ENCODE measurements around the gene HCFC1R1. TPM values are rescaled to one million over a fixed set of nuclear protein-coding genes. Genes with fewer than 3 reads are reported as not detected.

HCFC1R1 gene
- total RNA-seq, 2 donors from 2014 or later: 49.8 to 59.1 TPM

DNA sequence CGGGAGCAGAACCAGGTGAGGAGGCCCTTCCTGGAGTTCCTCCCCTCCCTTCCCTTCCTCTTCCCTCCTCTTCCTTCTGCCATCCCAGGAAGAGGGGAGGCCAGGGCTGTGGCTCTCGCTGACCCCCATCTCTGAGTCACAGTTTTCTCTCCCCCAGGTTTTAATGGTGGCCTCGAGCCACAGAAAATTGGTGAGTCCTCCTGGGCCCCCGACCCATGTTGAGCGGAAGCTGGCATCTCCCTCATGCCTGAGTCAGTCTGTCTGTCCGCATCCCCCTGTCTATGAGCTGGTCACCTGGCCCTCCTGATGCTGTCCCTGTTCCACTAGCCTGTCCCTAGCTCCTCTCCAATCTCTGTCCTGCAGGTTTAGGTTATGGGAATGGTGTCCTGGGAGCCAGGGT is 23.8 kb downstream of the HCFC1R1 start:
- Mint-ChIP-seq H3K27me3 (ENCODE audit: insufficient read depth) (peaks cover 2% of the 10 kb centered on the region), H3K27ac (no peak overlapping the region), H3K36me3 (ENCODE audit: low read depth) (no peaks in the 10 kb centered on the region), H3K4me3 (no peak overlapping the region), H3K4me1 (peaks cover 2% of the 10 kb centered on the region), H3K9me3 (no peaks in the 10 kb centered on the region)
- Histone ChIP-seq H3K4me1 (ENCODE audit: control insufficient read depth, insufficient read depth, low read length) (no peaks in the 10 kb centered on the region), H3K27ac (ENCODE audit: low read depth, low read length) (no peak overlapping the region), H3K36me3 (ENCODE audit: control insufficient read depth, insufficient read depth, low read length) (no peaks in the 10 kb centered on the region), H3K9ac (ENCODE audit: extremely low read depth, low read length, poor library complexity, severe bottlenecking) (no peak overlapping the region), H3K27me3 (ENCODE audit: control insufficient read depth, insufficient read depth, low read length, poor library complexity, severe bottlenecking) (no peaks in the 10 kb centered on the region), H3K4me3 (ENCODE audit: low read length) (no peak overlapping the region), H3K9me3 (ENCODE audit: control insufficient read depth, low read length) (no peaks in the 10 kb centered on the region)
- TF ChIP-seq CTCF (conservative IDR thresholded peaks at IDR 0.05): no peak
- WGBS, 2 experiments (ENCODE audit: insufficient coverage in 1 of 2, insufficient read length in 1 of 2): 91 to 100% methylated on average over 1 to 6 of the region's 6 CpGs
- no peak for DNase-seq

GRCh38 chr16:2996298-2996697 is 27.4 kb downstream of the HCFC1R1 start:
- H3K36me3 ChIP-seq (ENCODE audit: control insufficient read depth, insufficient read depth, low read length): no peaks in the 10 kb centered on the region
- H3K27me3 Mint-ChIP-seq (ENCODE audit: insufficient read depth): peaks cover 2% of the 10 kb centered on the region
- DNase-seq: no peak
- H3K4me3 ChIP-seq (ENCODE audit: low read length): no peak overlapping the region
- no peaks in the 10 kb centered on the region for H3K27me3 ChIP-seq (ENCODE audit: control insufficient read depth, insufficient read depth, low read length, poor library complexity, severe bottlenecking)
- H3K4me1 ChIP-seq (ENCODE audit: control insufficient read depth, insufficient read depth, low read length): no peaks in the 10 kb centered on the region
- no peaks in the 10 kb centered on the region for H3K4me1 Mint-ChIP-seq
- no peak overlapping the region for H3K9ac ChIP-seq (ENCODE audit: extremely low read depth, low read length, poor library complexity, severe bottlenecking)
- no peaks in the 10 kb centered on the region for H3K9me3 Mint-ChIP-seq
- WGBS, 2 experiments (ENCODE audit: insufficient coverage in 1 of 2, insufficient read length in 1 of 2): 81 to 90% methylated on average over 6 to 13 of the region's 13 CpGs
- no peaks in the 10 kb centered on the region for H3K36me3 Mint-ChIP-seq (ENCODE audit: low read depth)
- no peak overlapping the region for H3K4me3 Mint-ChIP-seq
- H3K27ac ChIP-seq (ENCODE audit: low read depth, low read length): no peak overlapping the region
- no peak for TF ChIP-seq CTCF (conservative IDR thresholded peaks at IDR 0.05)
- H3K9me3 ChIP-seq (ENCODE audit: control insufficient read depth, low read length): no peaks in the 10 kb centered on the region
- no peak overlapping the region for H3K27ac Mint-ChIP-seq

DNA sequence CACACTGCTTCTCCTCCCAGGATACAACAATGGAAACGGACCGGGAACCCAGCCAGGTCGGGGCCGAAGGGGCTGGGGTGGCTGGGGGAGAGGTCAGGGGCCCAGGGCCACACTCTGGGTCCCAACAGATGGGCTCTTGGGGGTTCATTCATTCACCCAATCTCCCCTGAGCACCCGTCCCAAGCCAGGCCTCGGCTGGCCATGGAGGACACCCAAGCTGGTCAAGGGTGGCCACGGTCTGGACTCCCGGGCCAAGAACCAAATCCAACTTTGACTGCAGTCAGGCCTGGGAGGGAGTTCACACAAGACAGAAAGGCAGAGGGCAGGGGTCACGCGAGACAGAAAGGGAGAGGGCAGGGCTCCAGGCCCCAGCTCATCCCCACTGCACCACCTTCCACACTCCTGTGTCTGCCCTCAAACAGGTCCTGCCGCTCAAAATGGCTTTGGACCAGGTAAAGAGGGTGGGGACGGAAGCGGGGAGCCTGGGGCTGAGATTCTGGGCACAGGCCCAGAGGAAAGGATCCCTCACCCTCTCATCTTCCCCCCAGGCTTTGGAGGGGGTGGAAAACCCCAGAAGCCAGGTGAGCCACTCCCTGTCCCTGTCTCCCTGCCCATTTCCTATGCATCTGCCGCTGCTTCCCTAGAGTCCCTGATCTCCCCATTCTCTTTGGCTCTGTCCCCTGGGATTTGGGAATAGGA is 31.2 kb downstream of the HCFC1R1 start:
- WGBS, 2 experiments (ENCODE audit: insufficient coverage in 1 of 2, insufficient read length in 1 of 2): 86 to 93% methylated on average over 4 to 14 of the region's 14 CpGs
- TF ChIP-seq CTCF (conservative IDR thresholded peaks at IDR 0.05): no peak
- Histone ChIP-seq H3K27ac (ENCODE audit: low read depth, low read length) (no peak overlapping the region), H3K4me1 (ENCODE audit: control insufficient read depth, insufficient read depth, low read length) (no peaks in the 10 kb centered on the region), H3K27me3 (ENCODE audit: control insufficient read depth, insufficient read depth, low read length, poor library complexity, severe bottlenecking) (no peaks in the 10 kb centered on the region), H3K4me3 (ENCODE audit: low read length) (no peak overlapping the region), H3K9me3 (ENCODE audit: control insufficient read depth, low read length) (no peaks in the 10 kb centered on the region), H3K9ac (ENCODE audit: extremely low read depth, low read length, poor library complexity, severe bottlenecking) (no peak overlapping the region), H3K36me3 (ENCODE audit: control insufficient read depth, insufficient read depth, low read length) (no peaks in the 10 kb centered on the region)
- H3K9me3 Mint-ChIP-seq: no peaks in the 10 kb centered on the region
- no peak overlapping the region for H3K27ac Mint-ChIP-seq
- DNase-seq: no peak
- H3K4me1 Mint-ChIP-seq: peaks cover 7% of the 10 kb centered on the region
- H3K27me3 Mint-ChIP-seq (ENCODE audit: insufficient read depth): no peaks in the 10 kb centered on the region
- H3K36me3 Mint-ChIP-seq (ENCODE audit: low read depth): no peaks in the 10 kb centered on the region
- no peak overlapping the region for H3K4me3 Mint-ChIP-seq
